T follicular helper cell (primary cell): ENCODE data around the gene PHC3.
"Not testable (repeated sequence)": the region's sequence is repeated elsewhere in the genome, so short reads cannot be mapped to it uniquely, and the experiment has no call there.

Experiments
- DNase-seq: peaks from one replicate; pipeline ENCODE4 v3.0.0-alpha.2; 2020; ENCODE audit warnings: low read depth
- total RNA-seq, 2 experiments: gene quantifications; one replicate each; lab custom pipeline; 2026; lab: John Stamatoyannopoulos, UW

The PHC3 gene
- 96.8 to 218 reads per million in 2 experiments for total RNA-seq

- peak; percentile 86 for DNase-seq
Measured at GRCh38 chr3:170180908-170181885, at the start of gene PHC3. TSS of gene PHC3 (minus strand) at chr3:170181733. CDS start at chr3:170181715, 18 bp downstream.

- no peak for DNase-seq
Measured at GRCh38 chr3:170228093-170228766, 46.7 kb upstream of the PHC3 start.

- DNase-seq = no peak
Measured at GRCh38 chr3:170226426-170226960, 45.0 kb upstream of the PHC3 start.

GRCh38 chr3:170225166-170225565, 43.6 kb upstream of the PHC3 start:
- DNase-seq = no peak

DNA sequence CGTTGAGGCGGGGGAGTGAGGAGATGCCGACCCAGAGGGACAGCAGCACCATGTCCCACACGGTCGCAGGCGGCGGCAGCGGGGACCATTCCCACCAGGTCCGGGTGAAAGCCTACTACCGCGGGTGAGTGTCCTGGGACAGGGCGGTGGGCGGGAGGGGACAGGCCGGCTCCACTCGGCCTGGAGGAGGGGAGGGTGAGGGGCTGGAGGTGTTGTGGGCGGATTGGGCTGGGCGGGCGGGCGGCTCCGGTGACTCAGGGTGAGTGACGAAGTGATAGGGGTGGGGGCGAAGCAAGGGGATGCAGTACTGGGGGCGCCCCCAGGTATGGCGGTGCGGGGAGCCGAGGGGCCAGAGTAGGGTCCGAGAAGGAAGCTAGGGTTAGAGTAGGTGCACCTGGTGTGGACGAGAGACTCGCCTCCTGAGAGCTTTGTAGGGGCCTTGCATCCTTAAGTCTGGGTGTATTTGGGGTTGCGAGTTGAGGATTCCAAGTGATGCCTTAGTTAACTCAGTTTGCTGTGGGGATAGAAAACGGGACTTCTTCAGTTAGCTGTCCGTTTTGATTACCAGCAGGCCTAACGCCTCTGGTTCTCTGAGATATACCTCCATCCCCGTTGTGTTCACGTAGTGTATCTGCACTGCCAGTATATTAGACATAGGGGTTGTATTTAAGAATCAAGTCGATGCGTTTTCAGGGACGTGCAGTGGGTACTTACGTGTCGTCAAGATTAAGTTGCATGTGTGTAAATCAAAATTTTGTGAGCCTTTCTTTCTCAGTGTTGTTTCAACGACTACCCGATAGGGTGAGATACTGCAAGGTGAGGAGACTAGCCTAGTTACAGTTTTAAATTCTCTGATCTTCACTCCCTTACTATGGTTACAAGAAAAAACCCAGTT, 41.4 kb upstream of the PHC3 start:
- DNase-seq = peak; percentile 15

DNA sequence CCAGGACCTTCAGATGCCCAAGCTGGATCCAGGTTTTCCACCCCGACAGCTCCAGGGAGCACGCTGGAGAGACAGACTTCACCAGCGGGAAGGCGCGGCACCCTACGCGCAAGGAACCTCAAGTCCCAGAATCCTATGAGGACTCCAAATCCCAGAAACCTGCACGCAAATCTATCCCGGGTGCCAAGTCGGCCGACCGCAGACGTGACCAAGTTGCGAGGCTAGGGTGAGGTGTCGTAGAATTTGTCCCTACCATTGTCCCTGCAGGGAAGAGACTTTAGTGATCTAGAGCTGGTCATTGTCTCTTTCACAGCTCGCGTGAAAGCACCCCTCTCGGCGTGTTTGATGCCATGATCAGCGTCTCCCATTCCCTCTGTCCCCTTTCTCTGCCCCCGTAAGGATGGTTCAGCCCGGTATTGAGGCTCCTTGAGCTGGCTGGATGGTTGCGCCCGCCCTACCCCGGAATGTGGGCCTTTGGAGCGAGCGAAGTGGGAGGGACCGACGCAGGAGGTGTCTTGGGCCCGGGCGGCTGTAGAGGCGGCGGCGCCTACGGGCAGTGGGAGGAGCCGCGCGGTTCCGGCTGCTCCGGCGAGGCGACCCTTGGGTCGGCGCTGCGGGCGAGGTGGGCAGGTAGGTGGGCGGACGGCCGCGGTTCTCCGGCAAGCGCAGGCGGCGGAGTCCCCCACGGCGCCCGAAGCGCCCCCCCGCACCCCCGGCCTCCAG, 40.6 kb upstream of the PHC3 start, which contains the start of gene PRKCI:
PRKCI (plus strand) TSS at position 501 of the 723 bp plus-strand sequence. CDS start 246 bp downstream, outside the sequence.
- peak; percentile 75 for DNase-seq

- DNase-seq = no peak
Measured at GRCh38 chr3:170220871-170221270, 39.3 kb upstream of the PHC3 start.

DNA sequence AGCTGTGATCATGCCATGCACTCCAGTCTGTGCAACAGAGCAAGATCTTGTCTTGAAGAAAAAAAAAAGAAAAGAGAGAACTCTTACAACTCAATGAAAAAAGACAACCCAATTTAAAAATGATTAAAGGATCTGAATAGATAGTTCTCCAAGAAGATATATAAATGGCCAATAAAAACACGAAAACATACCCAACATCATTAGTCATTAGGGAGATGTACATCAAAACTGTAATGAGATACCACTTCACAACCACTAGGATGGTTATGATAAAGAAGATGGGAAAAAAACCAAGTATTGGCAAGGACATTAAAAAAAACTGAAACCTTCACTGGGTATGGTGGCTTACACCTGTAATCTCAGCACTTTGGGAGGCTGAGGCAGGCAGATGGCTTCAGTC, 38.3 kb upstream of the PHC3 start:
- DNase-seq = no peak

DNA sequence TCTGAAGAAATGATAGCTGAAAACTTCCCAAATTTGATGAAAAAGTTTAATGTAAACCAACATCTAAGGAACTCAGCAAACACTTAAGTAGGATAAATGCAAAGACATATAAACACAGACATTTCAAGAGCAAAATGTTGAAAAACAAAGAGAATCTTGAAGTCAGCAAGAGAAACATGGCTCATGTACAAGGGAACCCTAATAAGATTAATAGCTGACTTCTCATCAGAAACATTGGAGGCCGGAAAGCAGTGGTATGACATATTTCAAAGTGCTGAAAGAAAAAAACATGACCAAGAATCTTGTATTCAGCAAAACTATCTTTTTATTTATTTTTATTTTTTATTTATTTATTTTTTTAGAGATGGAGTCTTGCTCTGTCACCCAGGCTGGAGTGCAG, 30.1 kb upstream of the PHC3 start:
- no peak for DNase-seq

DNA sequence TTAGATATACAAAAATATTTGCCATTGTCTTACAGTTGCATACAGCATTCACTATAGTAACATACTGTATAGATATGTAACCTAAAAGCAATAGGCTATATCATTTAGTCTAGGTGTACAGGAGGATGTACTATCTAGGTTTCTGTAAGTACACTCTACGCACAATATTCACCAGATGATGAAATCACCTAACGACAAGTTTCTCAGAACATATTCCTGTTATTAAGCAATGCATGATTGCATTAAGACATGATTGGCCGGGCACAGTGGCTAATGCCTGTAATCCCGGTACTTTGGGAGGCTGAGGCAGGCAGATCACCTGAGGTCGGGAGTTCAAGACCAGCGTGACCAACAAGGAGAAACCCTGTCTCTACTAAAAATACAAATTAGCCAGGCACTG, 26.2 kb upstream of the PHC3 start:
- no peak for DNase-seq

DNA sequence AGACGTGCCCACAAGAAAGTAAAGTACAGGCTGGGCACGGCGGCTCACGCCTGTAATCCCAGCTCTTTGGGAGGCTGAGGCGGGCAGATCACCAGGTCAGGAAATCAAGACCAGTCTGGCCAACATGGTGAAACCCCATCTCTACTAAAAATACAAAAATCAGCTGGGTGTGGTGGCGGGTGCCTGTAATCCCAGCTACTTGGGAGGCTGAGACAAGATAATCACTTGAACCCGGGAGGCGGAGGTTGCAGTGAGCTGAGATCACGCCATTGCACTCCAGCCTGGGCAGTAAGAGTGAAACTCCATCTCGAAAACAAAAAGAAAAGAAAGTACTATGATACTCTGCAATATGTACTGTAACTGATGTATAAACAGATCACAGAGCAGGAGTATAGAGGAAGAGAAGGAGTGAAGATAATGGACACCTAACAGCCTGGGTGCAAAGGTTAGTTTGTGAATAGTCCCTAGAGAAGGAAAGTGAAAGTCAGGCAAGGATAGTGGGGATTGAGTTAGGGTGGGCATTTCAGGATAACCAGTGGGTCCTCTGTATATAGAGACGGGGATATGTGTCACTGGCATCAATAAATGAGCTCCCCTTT, 24.7 kb upstream of the PHC3 start:
- not testable (repeated sequence) for DNase-seq

- DNase-seq = no peak
Measured at GRCh38 chr3:170205302-170205701, 23.8 kb upstream of the PHC3 start.

DNA sequence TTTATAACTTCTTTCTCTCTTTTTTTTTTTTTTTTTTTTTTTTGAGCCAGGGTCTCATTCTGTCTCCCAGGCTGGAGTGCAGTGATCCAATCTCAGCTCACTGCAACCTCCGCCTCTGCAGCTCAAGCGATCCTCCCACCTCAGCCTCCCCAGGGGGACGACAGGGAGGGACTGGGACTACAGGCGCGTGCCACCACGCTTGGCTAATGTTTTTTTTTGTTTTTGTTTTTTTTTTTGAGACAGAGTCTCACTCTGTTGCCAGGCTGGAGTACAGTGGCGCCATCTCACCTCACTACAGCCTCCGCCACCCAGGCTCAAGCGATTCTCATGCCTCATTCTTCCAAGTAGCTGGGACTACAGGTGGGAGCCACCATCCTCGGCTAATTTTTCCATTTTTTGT, 23.0 kb upstream of the PHC3 start:
- DNase-seq = no peak

- no peak for DNase-seq
Measured at GRCh38 chr3:170204023-170204472, 22.5 kb upstream of the PHC3 start.

DNA sequence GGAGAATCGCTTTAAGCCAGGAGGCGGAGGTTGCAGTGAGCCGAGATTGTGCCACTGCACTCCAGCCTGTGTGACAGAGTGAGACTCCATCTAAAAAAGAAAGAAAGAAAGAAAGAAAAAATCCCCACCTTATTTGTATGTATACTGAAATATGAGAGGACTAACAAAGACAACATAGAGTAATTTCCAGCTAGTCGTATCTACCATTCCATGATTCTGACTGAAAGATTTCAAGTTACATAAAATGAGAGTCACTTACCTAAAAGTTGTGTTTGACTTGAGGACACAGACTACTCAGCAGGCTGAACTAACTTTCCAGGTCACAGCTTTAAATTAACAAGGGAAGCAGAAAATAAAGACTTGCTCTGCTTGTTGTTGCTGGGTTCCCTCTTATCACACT, 21.9 kb upstream of the PHC3 start:
- no peak for DNase-seq

DNA sequence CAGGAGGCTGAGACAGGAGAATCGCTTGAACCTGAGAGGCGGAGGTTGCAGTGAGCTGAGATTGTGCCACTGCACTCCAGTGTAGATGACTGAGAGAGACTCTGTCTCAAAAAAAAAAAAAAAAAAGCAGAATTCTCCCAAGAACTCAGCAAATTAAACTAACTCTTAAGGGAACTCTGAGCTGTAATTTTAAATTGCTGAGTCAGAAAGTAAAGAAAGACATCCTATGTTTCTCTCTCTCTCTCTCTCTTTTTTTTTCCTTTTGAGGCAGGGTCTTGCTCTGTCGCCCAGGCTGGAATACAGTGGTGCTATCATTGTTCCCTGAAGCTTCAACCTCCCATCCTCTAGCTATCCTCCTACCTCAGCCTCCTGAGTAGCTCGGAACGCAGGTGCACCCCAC, 20.0 kb upstream of the PHC3 start:
- no peak for DNase-seq

DNA sequence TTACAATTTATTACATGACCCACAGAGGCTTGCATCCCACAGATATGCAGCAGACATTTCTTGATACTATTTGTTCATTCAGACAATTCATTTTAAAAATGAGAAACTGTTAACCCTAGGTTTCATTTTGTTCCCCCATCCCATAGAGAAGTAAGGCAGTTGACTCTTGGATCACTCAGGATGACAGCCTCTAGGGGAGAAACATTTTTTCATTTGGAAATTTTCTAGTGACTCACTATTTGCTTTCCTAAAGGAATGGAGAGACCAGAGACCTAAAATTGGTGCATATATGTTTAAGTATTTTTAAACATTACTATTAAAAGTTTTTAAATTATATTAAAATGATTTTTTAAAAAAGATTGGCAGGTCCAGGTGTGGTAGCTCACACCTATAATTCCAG, 19.5 kb upstream of the PHC3 start:
- no peak for DNase-seq

- no peak for DNase-seq
Measured at GRCh38 chr3:170196833-170197232, 15.3 kb upstream of the PHC3 start.

DNA sequence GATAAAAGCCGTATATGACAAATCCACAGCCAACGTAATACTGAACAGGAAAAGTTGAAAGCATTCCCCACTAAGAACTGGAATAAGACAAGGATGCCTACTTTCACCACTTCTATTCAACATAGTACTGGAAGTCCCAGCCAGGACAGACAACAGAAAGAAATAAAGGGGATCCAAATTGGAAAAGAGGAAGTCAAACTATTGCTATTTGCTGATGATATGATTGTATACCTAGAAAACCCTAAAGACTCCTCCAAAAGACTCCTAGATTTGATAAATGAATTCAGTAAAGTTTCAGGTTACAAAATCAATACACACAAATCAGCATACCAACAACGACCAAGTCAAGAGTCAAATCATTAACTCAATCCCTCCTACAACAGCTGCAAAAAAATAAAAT, 14.2 kb upstream of the PHC3 start:
- DNase-seq = not testable (repeated sequence)
